Endothelial cell of umbilical vein (primary cell): Measurements from ENCODE around the gene ZNF182. TPM values are rescaled to one million over a fixed set of nuclear protein-coding genes. Genes with fewer than 3 reads are reported as not detected.
"Not testable (repeated sequence)": the region's sequence is repeated elsewhere in the genome, so short reads cannot be mapped to it uniquely, and the experiment has no call there.

ENCODE experiments used
- BruUV-seq: library from RNA; stranded (reverse); fragments of 400-500 nt; replicated peaks from 2 replicates; lab custom pipeline; 2021; lab: Mats Ljungman, UMichigan
- CTCF ChIA-PET: fragments of 300-600, 350-600 bp; sonication (Branson Sonifier 250); formaldehyde crosslinking; loops from one replicate; lab custom pipeline; 2021; ENCODE audit warnings: antibody characterized with exemption, inconsistent platforms; lab: Charles Lee
- POLR2A ChIA-PET: fragments of 300-600, 350-600 bp; sonication (Branson Sonifier 250); formaldehyde crosslinking; loops from one replicate; lab custom pipeline; 2021; ENCODE audit warnings: antibody characterized with exemption, inconsistent platforms; lab: Charles Lee
- DNase-seq: peaks from one replicate; pipeline ENCODE4 v3.0.0-alpha.2; 2011; ENCODE audit warnings: low read depth, low spot score
- FAIRE-seq: peaks from 2 replicates; lab custom pipeline; 2011; peaks lifted over from hg19 to GRCh38; lab: Jason Lieb, UNC
- H2AFZ ChIP-seq: 2 replicates; pipeline ENCODE4 v1.6.0; 2012; ENCODE audit warnings: low read depth, low read length, control low read depth, inconsistent platforms
- H3K27ac ChIP-seq: 2 replicates; pipeline ENCODE4 v1.5.1; 2011; ENCODE audit warnings: low read depth, mild to moderate bottlenecking, control low read depth, low read length, moderate library complexity; ENCODE audit not compliant: insufficient read depth
- H3K27me3 ChIP-seq, 2 experiments: 2 replicates each; pipeline versions ENCODE4 v1.6.0 to v1.6.1; 2011; ENCODE audit warnings: low read length in 2 of 2, mixed read lengths in 1 of 2; ENCODE audit not compliant: control insufficient read depth in 2 of 2, insufficient read depth in 2 of 2
- H3K36me3 ChIP-seq, 2 experiments: 2 replicates in 1 of 2; 3 replicates in 1 of 2; pipeline ENCODE4 v1.5.1; 2011; ENCODE audit warnings: low read length in 2 of 2, mild to moderate bottlenecking in 1 of 2, moderate library complexity in 1 of 2; ENCODE audit not compliant: control insufficient read depth in 2 of 2, insufficient read depth in 2 of 2; ENCODE audit errors: extremely low read depth in 1 of 2
- H3K4me1 ChIP-seq: 3 replicates; pipeline ENCODE4 v1.5.1; 2011; ENCODE audit warnings: mild to moderate bottlenecking, low read length; ENCODE audit not compliant: control insufficient read depth, insufficient read depth; ENCODE audit errors: extremely low read depth
- H3K4me2 ChIP-seq: 2 replicates; pipeline ENCODE4 v1.6.1; 2011; ENCODE audit warnings: low read length, control low read depth, mixed read lengths; ENCODE audit not compliant: insufficient read depth
- H3K4me3 ChIP-seq, 3 experiments: fragments of 200-600 bp in 1 of 3; sonication (generic), shearing (Covaris generic) in 1 of 3; replicated peaks in 1 of 3; 2 replicates each; pipeline ENCODE4 v1.5.1; 2011 to 2016; ENCODE audit warnings: control low read depth in 3 of 3, low read length in 3 of 3, mild to moderate bottlenecking in 2 of 3, inconsistent platforms in 1 of 3, low read depth in 1 of 3, moderate library complexity in 1 of 3; ENCODE audit not compliant: insufficient read depth in 1 of 3
- H3K79me2 ChIP-seq: 2 replicates; pipeline ENCODE4 v1.6.0; 2012; ENCODE audit warnings: low read length, inconsistent platforms; ENCODE audit not compliant: control insufficient read depth, insufficient read depth
- H3K9ac ChIP-seq: replicated peaks from 2 replicates; pipeline ENCODE3; 2011; ENCODE audit warnings: low read length, control low read depth; ENCODE audit not compliant: insufficient read depth; ENCODE audit errors: extremely low read depth
- H3K9me1 ChIP-seq: replicated peaks from 3 replicates; pipeline ENCODE4 v1.6.0; 2011; ENCODE audit warnings: mild to moderate bottlenecking, low read length; ENCODE audit not compliant: control insufficient read depth, insufficient read depth; ENCODE audit errors: extremely low read depth
- H3K9me3 ChIP-seq: replicated peaks from 2 replicates; pipeline ENCODE4 v1.5.1; 2012; ENCODE audit warnings: low read length, inconsistent platforms; ENCODE audit not compliant: control insufficient read depth, insufficient read depth
- H4K20me1 ChIP-seq: replicated peaks from 2 replicates; pipeline ENCODE3; 2011; ENCODE audit warnings: mild to moderate bottlenecking, low read length; ENCODE audit not compliant: control insufficient read depth, insufficient read depth; ENCODE audit errors: extremely low read depth
- EZH2 ChIP-seq: IDR thresholded peaks from 2 replicates; pipeline ENCODE4 v1.6.1; 2012; ENCODE audit warnings: borderline replicate concordance, low read depth, mild to moderate bottlenecking, moderate library complexity, low read length, inconsistent platforms; ENCODE audit not compliant: severe bottlenecking
- FOS ChIP-seq: IDR thresholded peaks from 2 replicates; pipeline ENCODE4 v1.6.1; 2011; ENCODE audit warnings: mild to moderate bottlenecking, low read length, moderate library complexity, borderline replicate concordance; ENCODE audit not compliant: insufficient read depth
- GATA2 ChIP-seq: IDR thresholded peaks from 2 replicates; pipeline ENCODE4 v1.7.0; 2011; ENCODE audit warnings: low read depth, mild to moderate bottlenecking, moderate library complexity, mixed read lengths, low read length; ENCODE audit not compliant: insufficient read length, insufficient read depth
- JUN ChIP-seq: IDR thresholded peaks from 2 replicates; pipeline ENCODE4 v1.6.1; 2011; ENCODE audit warnings: borderline replicate concordance, low read depth; ENCODE audit not compliant: insufficient read length, insufficient read depth
- MYC ChIP-seq: IDR thresholded peaks from one replicate; pipeline ENCODE4 v1.6.1; 2011; ENCODE audit warnings: mild to moderate bottlenecking, low read depth, low read length
- POLR2A ChIP-seq: IDR thresholded peaks from 2 replicates; pipeline ENCODE4 v1.6.1; 2012; ENCODE audit warnings: low read depth, mild to moderate bottlenecking, control low read depth, low read length
- POLR2AphosphoS5 ChIP-seq: IDR thresholded peaks from 2 replicates; pipeline ENCODE4 v1.6.1; 2012; ENCODE audit warnings: low read depth, mild to moderate bottlenecking, control low read depth, low read length, moderate library complexity; ENCODE audit not compliant: insufficient read depth
- dilution Hi-C: fragments of 300-500 bp; cut with MboI; formaldehyde crosslinking; loops from one replicate; pipeline ENCODE4 v1.15.0; 2019; ENCODE audit warnings: low sequenced_read_pairs; ENCODE audit not compliant: extremely low pct_ligation_motif_present
- intact Hi-C: fragments of 100-400 bp; cut with micrococcal nuclease; formaldehyde crosslinking; loops from one replicate; pipeline ENCODE4 v1.10.0; 2022
- polyA plus RNA-seq, 4 experiments: library from polyadenylated mRNA; depleted of rRNA in 3 of 4; stranded (reverse) in 3 of 4; unstranded in 1 of 4; fragments of >200 nt; gene quantifications; 2 replicates each; pipeline versions ENCODE4 v1.2.1 to v1.2.3, GENCODE V29; 2011 to 2012; ENCODE audit warnings: missing spikeins in 1 of 4
- total RNA-seq: library from RNA; stranded (reverse); gene quantifications from 2 replicates; pipeline ENCODE4 v1.2.3, GENCODE V29; 2021
- TF ChIP-seq, protein P1 (sequence below): IDR thresholded peaks from 2 replicates; pipeline ENCODE4 v1.6.1; 2011; ENCODE audit not compliant: insufficient read depth, insufficient read length
- TF ChIP-seq, protein P2 (sequence below), 2 donors: IDR thresholded peaks; 1 replicate in 1 of 2; 2 replicates in 1 of 2; pipeline ENCODE4 v1.5.1; 2011; ENCODE audit warnings: low read length in 2 of 2, mild to moderate bottlenecking in 2 of 2, moderate library complexity in 2 of 2, control low read depth in 1 of 2, inconsistent platforms in 1 of 2, low read depth in 1 of 2; ENCODE audit not compliant: insufficient read depth in 1 of 2; ENCODE audit errors: extremely low read depth in 1 of 2

Gene ZNF182
- total and polyA plus RNA-seq, 2 donors (not counting 3 experiments of a cell fraction or from before 2014, with no cell fraction given), result 0.90 to 3.9 TPM

DNA sequence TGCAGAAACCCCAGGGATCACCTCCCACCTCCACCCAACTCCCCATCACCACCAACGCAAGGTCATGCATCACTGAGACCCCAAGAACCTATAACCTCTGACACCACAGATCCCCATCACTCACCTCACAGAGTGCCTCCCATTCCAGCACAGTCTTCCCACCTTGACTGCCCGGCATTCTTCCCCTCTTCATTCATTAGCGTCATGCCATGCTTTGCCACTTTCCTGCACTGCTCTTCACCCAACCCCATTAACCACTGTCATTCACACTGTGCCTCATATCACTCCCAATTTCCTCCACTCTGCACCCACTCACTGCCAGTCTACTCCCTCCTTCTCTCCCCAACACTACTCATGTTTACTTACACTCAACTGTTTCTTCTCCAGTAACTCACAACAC, 30.6 kb downstream of the ZNF182 start:
- Histone ChIP-seq H3K79me2 (no peaks in the 10 kb centered on the region), H3K27me3 (no peaks in the 10 kb centered on the region), H3K9ac (no peak overlapping the region), H3K9me1 (no peaks in the 10 kb centered on the region), H3K4me1 (no peaks in the 10 kb centered on the region), H4K20me1 (no peaks in the 10 kb centered on the region), H3K36me3 (no peaks in the 10 kb centered on the region), H3K4me2 (no peak overlapping the region), H2AFZ (no peak overlapping the region), H3K27ac (no peak overlapping the region), H3K4me3 (no peak overlapping the region), H3K9me3 (peaks cover 4% of the 10 kb centered on the region)
- ChIA-PET CTCF (no interaction called here), POLR2A (no interaction called here)
- FAIRE-seq (no peak), DNase-seq (no peak)
- TF ChIP-seq POLR2A (no peak), JUN (no peak), FOS (no peak), POLR2AphosphoS5 (no peak), GATA2 (no peak), MYC (no peak), EZH2 (no peak)
- TF ChIP-seq, protein P1, sequence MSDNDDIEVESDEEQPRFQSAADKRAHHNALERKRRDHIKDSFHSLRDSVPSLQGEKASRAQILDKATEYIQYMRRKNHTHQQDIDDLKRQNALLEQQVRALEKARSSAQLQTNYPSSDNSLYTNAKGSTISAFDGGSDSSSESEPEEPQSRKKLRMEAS, result no peak
- TF ChIP-seq, protein P2, sequence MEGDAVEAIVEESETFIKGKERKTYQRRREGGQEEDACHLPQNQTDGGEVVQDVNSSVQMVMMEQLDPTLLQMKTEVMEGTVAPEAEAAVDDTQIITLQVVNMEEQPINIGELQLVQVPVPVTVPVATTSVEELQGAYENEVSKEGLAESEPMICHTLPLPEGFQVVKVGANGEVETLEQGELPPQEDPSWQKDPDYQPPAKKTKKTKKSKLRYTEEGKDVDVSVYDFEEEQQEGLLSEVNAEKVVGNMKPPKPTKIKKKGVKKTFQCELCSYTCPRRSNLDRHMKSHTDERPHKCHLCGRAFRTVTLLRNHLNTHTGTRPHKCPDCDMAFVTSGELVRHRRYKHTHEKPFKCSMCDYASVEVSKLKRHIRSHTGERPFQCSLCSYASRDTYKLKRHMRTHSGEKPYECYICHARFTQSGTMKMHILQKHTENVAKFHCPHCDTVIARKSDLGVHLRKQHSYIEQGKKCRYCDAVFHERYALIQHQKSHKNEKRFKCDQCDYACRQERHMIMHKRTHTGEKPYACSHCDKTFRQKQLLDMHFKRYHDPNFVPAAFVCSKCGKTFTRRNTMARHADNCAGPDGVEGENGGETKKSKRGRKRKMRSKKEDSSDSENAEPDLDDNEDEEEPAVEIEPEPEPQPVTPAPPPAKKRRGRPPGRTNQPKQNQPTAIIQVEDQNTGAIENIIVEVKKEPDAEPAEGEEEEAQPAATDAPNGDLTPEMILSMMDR (IDR thresholded peaks at IDR 0.05; ENCODE audit: extremely low read depth in 1 of 2, insufficient read depth in 1 of 2, low read depth in 1 of 2, low read length in 2 of 2), result no peak
- intact Hi-C loops (no loop called here), dilution Hi-C loops (no loop called here)
- no TSS peak for BruUV-seq

DNA sequence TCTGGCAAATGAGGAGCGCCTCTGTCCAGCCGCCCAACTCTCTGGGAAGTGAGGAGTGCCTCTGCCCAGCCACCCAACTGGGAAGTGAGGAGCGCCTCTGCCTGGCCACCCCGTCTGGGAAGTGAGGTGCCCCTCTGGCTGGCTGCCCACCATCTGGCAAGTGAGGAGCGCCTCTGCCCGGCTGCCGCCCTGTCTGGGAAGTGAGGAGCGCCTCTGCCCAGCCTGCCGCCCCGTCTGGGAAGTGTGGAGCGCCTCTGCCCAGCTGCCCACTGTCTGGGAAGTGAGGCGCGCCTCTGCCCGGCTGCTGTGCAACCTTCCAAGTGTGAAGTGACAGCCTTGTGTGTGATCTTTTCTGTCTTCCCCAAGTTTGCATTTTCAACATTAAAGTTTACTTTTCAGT, 38.3 kb downstream of the ZNF182 start:
- H3K27me3 ChIP-seq, DNase-seq, H3K9ac ChIP-seq, H3K9me1 ChIP-seq, H3K4me3 ChIP-seq, H2AFZ ChIP-seq, FAIRE-seq, H3K4me1 ChIP-seq, H3K79me2 ChIP-seq, CTCF ChIA-PET, H3K36me3 ChIP-seq, dilution Hi-C loops, BruUV-seq, H3K4me2 ChIP-seq, H4K20me1 ChIP-seq, POLR2A ChIA-PET, H3K9me3 ChIP-seq, intact Hi-C loops, H3K27ac ChIP-seq: not testable (repeated sequence)

DNA sequence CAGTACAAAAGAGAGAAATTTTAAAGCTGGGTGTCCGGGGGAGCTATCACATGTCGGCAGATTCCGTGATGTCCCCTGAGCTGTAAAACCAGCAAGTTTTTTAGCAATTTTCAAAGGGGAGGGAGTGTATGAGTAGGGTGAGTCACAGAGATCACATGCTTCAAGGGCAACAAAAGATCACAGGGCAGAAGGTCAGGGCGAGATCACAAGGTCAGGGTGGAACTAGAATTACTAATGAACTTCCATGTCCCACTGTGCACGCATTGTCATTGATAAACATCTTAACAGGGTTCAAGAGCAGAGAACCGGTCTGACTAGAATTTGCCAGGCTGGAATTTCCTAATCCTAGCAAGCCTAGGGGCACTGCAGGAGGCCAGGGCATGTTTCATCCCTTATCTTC, 42.0 kb downstream of the ZNF182 start:
- H3K9me3 ChIP-seq, H3K9ac ChIP-seq, H3K9me1 ChIP-seq, BruUV-seq, H3K4me2 ChIP-seq, H3K27me3 ChIP-seq, FAIRE-seq, dilution Hi-C loops, H3K4me3 ChIP-seq, H2AFZ ChIP-seq, H3K4me1 ChIP-seq, POLR2A ChIA-PET, intact Hi-C loops, H4K20me1 ChIP-seq, CTCF ChIA-PET, DNase-seq, H3K79me2 ChIP-seq, H3K36me3 ChIP-seq, H3K27ac ChIP-seq: not testable (repeated sequence)
